IMR-90 (cell line): ENCODE measurements around the gene CROCC. TPM values are rescaled to one million over a fixed set of nuclear protein-coding genes. Genes with fewer than 3 reads are reported as not detected.

Experiments used
- ATAC-seq: fragments of 200-7000 bp; cut with Tn5 transposase; 2 replicates; pipeline ENCODE4 v1.9.1; 2020; ENCODE audit warnings: low read depth, mild to moderate bottlenecking, moderate library complexity
- BruUV-seq: library from RNA; stranded (reverse); fragments of 400-500 nt; replicated peaks from 2 replicates; lab custom pipeline; 2021; lab: Mats Ljungman, UMichigan
- CTCF ChIA-PET: fragments of 300-600 bp; formaldehyde crosslinking; extraction: SDS; loops from one replicate; lab custom pipeline; 2021; ENCODE audit warnings: antibody characterized with exemption; lab: Yijun Ruan, JAX
- POLR2A ChIA-PET: fragments of 300-600 bp; sonication (Branson Sonifier 250); formaldehyde crosslinking; loops from one replicate; lab custom pipeline; 2022; ENCODE audit warnings: antibody characterized with exemption; ENCODE audit not compliant: unreplicated experiment; lab: Charles Lee
- DNase-seq: peaks from one replicate; pipeline ENCODE4 v3.0.0; 2013
- H2AFZ ChIP-seq: replicated peaks from 2 replicates; pipeline ENCODE3; 2013; ENCODE audit warnings: low read length, mild to moderate bottlenecking; ENCODE audit not compliant: poor library complexity
- H2AK5ac ChIP-seq: 2 replicates; pipeline ENCODE4 v1.6.1; 2013; ENCODE audit warnings: low read depth, low read length, inconsistent platforms
- H2AK9ac ChIP-seq: replicated peaks from 2 replicates; pipeline ENCODE3; 2013; ENCODE audit warnings: mild to moderate bottlenecking, low read depth, low read length, moderate library complexity; ENCODE audit not compliant: poor library complexity
- H2BK120ac ChIP-seq: 2 replicates; pipeline ENCODE4 v1.6.1; 2013; ENCODE audit warnings: low read depth, low read length, inconsistent platforms
- H2BK15ac ChIP-seq: 3 replicates; pipeline ENCODE4 v1.6.1; 2013; ENCODE audit warnings: low read depth, low read length, inconsistent platforms
- H2BK20ac ChIP-seq: 2 replicates; pipeline ENCODE4 v1.6.1; 2013; ENCODE audit warnings: low read depth, mild to moderate bottlenecking, inconsistent platforms, low read length, moderate library complexity
- H2BK5ac ChIP-seq: 2 replicates; pipeline ENCODE4 v1.6.1; 2013; ENCODE audit warnings: mild to moderate bottlenecking, low read depth, low read length, inconsistent platforms; ENCODE audit not compliant: poor library complexity, severe bottlenecking
- H3K14ac ChIP-seq: replicated peaks from 2 replicates; pipeline ENCODE4 v1.6.1; 2013; ENCODE audit warnings: low read depth, low read length, inconsistent platforms
- H3K18ac ChIP-seq: 2 replicates; pipeline ENCODE4 v1.6.1; 2013; ENCODE audit warnings: low read depth, low read length, control low read depth
- H3K23ac ChIP-seq: 2 replicates; pipeline ENCODE4 v1.6.1; 2013; ENCODE audit warnings: low read depth, low read length, inconsistent platforms
- H3K27ac ChIP-seq: 2 replicates; pipeline ENCODE4 v1.5.1; 2013; ENCODE audit warnings: mild to moderate bottlenecking, control low read depth, low read length; ENCODE audit not compliant: insufficient read depth
- H3K27me3 ChIP-seq: 2 replicates; pipeline ENCODE4 v1.6.1; 2013; ENCODE audit warnings: low read length; ENCODE audit not compliant: control insufficient read depth, insufficient read depth
- H3K36me3 ChIP-seq: 2 replicates; pipeline ENCODE4 v1.6.1; 2013; ENCODE audit warnings: low read length, mixed read lengths; ENCODE audit not compliant: control insufficient read depth, insufficient read depth
- H3K4ac ChIP-seq: 2 replicates; pipeline ENCODE4 v1.6.1; 2013; ENCODE audit warnings: low read depth, low read length, inconsistent platforms
- H3K4me1 ChIP-seq: 2 replicates; pipeline ENCODE4 v1.6.1; 2013; ENCODE audit warnings: low read length, mixed read lengths; ENCODE audit not compliant: control insufficient read depth, insufficient read depth
- H3K4me2 ChIP-seq: 2 replicates; pipeline ENCODE4 v1.6.1; 2013; ENCODE audit warnings: low read depth, mild to moderate bottlenecking, control low read depth, low read length, moderate library complexity
- H3K4me3 ChIP-seq: 2 replicates; pipeline ENCODE4 v1.5.1; 2013; ENCODE audit warnings: low read depth, mild to moderate bottlenecking, control low read depth, low read length, moderate library complexity; ENCODE audit not compliant: insufficient read depth
- H3K56ac ChIP-seq: 2 replicates; pipeline ENCODE4 v1.6.1; 2013; ENCODE audit warnings: low read length, inconsistent platforms; ENCODE audit not compliant: insufficient read depth; ENCODE audit errors: extremely low read depth
- H3K79me1 ChIP-seq, 2 experiments: 2 replicates each; pipeline ENCODE4 v1.6.1; 2013; ENCODE audit warnings: low read length in 2 of 2, inconsistent platforms in 1 of 2, low read depth in 1 of 2
- H3K9ac ChIP-seq: 2 replicates; pipeline ENCODE4 v1.6.1; 2013; ENCODE audit warnings: low read depth, low read length, control low read depth
- H3K9me1 ChIP-seq: 2 replicates; pipeline ENCODE4 v1.6.1; 2013; ENCODE audit warnings: low read length, inconsistent platforms; ENCODE audit not compliant: insufficient read depth
- H3K9me3 ChIP-seq: 2 replicates; pipeline ENCODE4 v1.6.1; 2013; ENCODE audit warnings: low read length; ENCODE audit not compliant: control insufficient read depth, insufficient read depth
- H4K20me1 ChIP-seq: 2 replicates; pipeline ENCODE4 v1.6.1; 2013; ENCODE audit warnings: low read length, inconsistent platforms; ENCODE audit not compliant: insufficient read depth
- H4K5ac ChIP-seq: 2 replicates; pipeline ENCODE4 v1.6.1; 2013; ENCODE audit warnings: mild to moderate bottlenecking, low read depth, low read length, control low read depth
- H4K8ac ChIP-seq, 2 experiments: 2 replicates each; pipeline ENCODE4 v1.6.1; 2013; ENCODE audit warnings: low read depth in 2 of 2, low read length in 2 of 2, control low read depth in 1 of 2, inconsistent platforms in 1 of 2
- H4K91ac ChIP-seq: 2 replicates; pipeline ENCODE4 v1.6.1; 2013; ENCODE audit warnings: low read depth, low read length, inconsistent platforms; ENCODE audit not compliant: insufficient read depth
- CEBPB ChIP-seq: IDR thresholded peaks from 2 replicates; pipeline ENCODE4 v1.6.1; 2012; ENCODE audit warnings: low read depth, low read length, improper control_type of control experiment
- CHD1 ChIP-seq: IDR thresholded peaks from 2 replicates; pipeline ENCODE4 v1.6.1; 2012; ENCODE audit warnings: low read depth, low read length, improper control_type of control experiment
- RAD21 ChIP-seq: IDR thresholded peaks from 2 replicates; pipeline ENCODE4 v1.6.1; 2012; ENCODE audit warnings: low read length, improper control_type of control experiment
- WGBS, 2 experiments: methylation state at CpG; one replicate each; pipeline versions ENCODE4 v1.1.5 to v1.1.7; 2013; ENCODE audit warnings: missing lambda C conversion rate in 2 of 2; ENCODE audit not compliant: insufficient read length in 1 of 2; ENCODE audit errors: extremely low coverage in 2 of 2; 5-methylcytosine and 5-hydroxymethylcytosine counted together
- dilution Hi-C: fragments of 300-500 bp; cut with HindIII; formaldehyde crosslinking; loops from one replicate; pipeline ENCODE4 v1.14.3; 2018; ENCODE audit warnings: low sequenced_read_pairs; ENCODE audit not compliant: unreplicated experiment
- in situ Hi-C: fragments of 300-500 bp; cut with MboI; formaldehyde crosslinking; loops from 3 replicates; pipeline ENCODE4 v1.14.3; 2019; ENCODE audit warnings: low sequenced_read_pairs, inconsistent platforms, mixed read lengths
- intact Hi-C: fragments of 100-400 bp; cut with micrococcal nuclease; formaldehyde crosslinking; loops from 2 replicates; pipeline ENCODE4 v1.10.0; 2022
- polyA plus RNA-seq, 3 experiments: library from polyadenylated mRNA; depleted of rRNA; stranded (reverse); fragments of >200 nt; gene quantifications; 2 replicates each; pipeline ENCODE4 v1.2.3, GENCODE V29; 2012; ENCODE audit warnings: low replicate concordance in 1 of 3
- total RNA-seq: library from RNA; depleted of rRNA; stranded (reverse); fragments of >200 nt; gene quantifications from 2 replicates; pipeline ENCODE4 v1.2.3, GENCODE V29; 2012

Gene CROCC
- total and polyA plus RNA-seq, 2 of the 4 experiments (the other 2 are of a cell fraction) = 7.5 to 13.7 TPM

DNA sequence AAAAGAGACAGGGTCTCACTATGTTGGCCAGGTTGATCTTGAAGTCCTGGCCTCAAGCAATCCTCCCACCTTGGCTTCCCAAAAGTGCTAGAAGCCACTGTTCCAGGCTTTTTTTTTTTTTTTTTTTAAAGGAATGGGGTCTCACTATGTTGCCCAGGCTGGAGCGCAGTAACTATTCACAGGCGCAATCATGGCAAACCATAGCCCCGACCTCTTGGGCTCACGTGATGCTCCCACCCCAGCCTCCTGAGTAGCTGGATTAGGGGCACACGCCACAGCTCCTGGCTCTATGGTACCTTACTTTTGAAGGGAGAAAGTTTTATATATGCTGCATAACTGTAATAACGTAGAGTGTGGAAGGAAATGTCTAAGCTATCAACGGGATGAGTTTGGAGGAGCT lies 95.7 kb downstream of the CROCC start:
- Histone ChIP-seq H3K4me1 (peaks cover 3% of the 10 kb centered on the region; the same call in 1 of the 2 replicates), H2BK120ac (no peak overlapping the region), H3K4me2 (no peak overlapping the region), H3K14ac (no peak overlapping the region), H2BK5ac (no peak overlapping the region), H3K36me3 (peaks cover 33% of the 10 kb centered on the region), H3K9ac (no peak overlapping the region), H4K20me1 (no peaks in the 10 kb centered on the region), H4K91ac (no peak overlapping the region), H3K9me3 (no peaks in the 10 kb centered on the region), H3K4ac (no peak overlapping the region), H3K56ac (no peak overlapping the region), H2BK15ac (no peak overlapping the region), H3K4me3 (no peak overlapping the region), H4K8ac (no peak overlapping the region), H3K27me3 (no peaks in the 10 kb centered on the region), H3K18ac (no peak overlapping the region), H2AK5ac (no peak overlapping the region), H2BK20ac (no peak overlapping the region), H2AFZ (no peak overlapping the region), H3K23ac (no peak overlapping the region), H3K9me1 (no peaks in the 10 kb centered on the region; the same call in 1 of the 2 replicates), H3K27ac (no peak overlapping the region), H4K5ac (no peak overlapping the region), H2AK9ac (no peak overlapping the region), H3K79me1 (no peaks in the 10 kb centered on the region)
- POLR2A ChIA-PET = no interaction called here
- BruUV-seq = no TSS peak
- no peak for ATAC-seq
- CTCF ChIA-PET = no interaction called here
- no peak for DNase-seq
- intact Hi-C loops = no loop called here
- WGBS, 2 experiments = no CpG with 5 or more reads among the region's 7 CpGs
- dilution Hi-C loops = no loop called here
- TF ChIP-seq CHD1 (no peak), RAD21 (no peak), CEBPB (no peak)
- in situ Hi-C loops = no loop called here
